ENCODE measurements around the gene ANXA2.

ANXA2 gene

DNA sequence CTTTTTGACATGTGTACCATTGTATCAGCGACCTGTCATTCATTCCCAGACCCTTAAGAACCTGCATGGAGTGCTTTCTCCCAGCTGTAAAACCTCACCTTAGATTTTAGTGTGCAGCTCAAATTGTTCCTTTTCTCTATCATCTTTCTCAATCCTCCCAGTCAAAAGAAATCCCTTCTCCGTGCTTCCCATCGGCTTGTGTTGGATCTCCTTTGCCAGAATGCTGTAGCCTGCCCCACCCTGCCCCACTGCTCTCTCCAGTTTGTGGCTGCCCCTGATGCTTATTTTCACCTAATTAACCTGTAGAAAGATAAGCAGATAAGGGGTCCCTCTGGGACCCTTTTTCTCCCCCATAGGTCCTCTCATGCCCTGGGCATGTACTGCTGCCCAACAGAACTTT, 51.1 kb downstream of the ANXA2 start:
- Mint-ChIP-seq H3K4me1 (peaks cover 36% of the 10 kb centered on the region), H3K36me3 (ENCODE audit: low read depth) (peaks cover 66% of the 10 kb centered on the region), H3K27ac (no peak overlapping the region), H3K27me3 (ENCODE audit: low read depth) (no peaks in the 10 kb centered on the region), H3K9me3 (no peaks in the 10 kb centered on the region), H3K4me3 (no peak overlapping the region)
- no peak for TF ChIP-seq CTCF (IDR thresholded peaks at IDR 0.05; ENCODE audit: unreplicated experiment in 3 of 3)

- H3K27me3 Mint-ChIP-seq (ENCODE audit: low read depth): no peaks in the 10 kb centered on the region
- no peaks in the 10 kb centered on the region for H3K9me3 Mint-ChIP-seq
- peaks cover 60% of the 10 kb centered on the region for H3K36me3 Mint-ChIP-seq (ENCODE audit: low read depth)
- H3K27ac Mint-ChIP-seq: peak overlapping the region in 2 of 3 experiments; percentile 49 to 77
- no peak for TF ChIP-seq CTCF (IDR thresholded peaks at IDR 0.05; ENCODE audit: unreplicated experiment in 3 of 3)
- peaks cover 30% of the 10 kb centered on the region for H3K4me1 Mint-ChIP-seq
- H3K4me3 Mint-ChIP-seq: no peak overlapping the region
These were observed 51.7 kb downstream of the ANXA2 start for GRCh38 chr15:60346077-60346476.

DNA sequence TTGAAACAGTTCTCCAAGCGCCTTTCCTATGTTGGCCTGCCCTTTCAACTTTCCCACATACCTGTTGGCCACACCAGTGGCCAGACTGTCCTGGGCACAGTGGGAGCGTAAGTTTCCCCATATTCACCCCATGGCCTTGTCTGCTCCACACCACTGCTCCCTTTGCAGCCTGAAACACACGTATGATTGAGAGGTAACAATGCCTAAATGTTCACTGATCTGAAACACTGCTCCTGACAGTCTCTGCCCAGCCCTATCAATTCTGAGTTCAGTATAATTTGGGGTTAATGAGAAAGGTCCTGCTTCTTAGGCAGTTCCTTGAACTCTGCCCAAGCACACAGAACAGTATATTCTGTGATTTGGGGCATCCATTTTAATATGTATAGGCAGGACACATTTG, 52.2 kb downstream of the ANXA2 start:
- Mint-ChIP-seq H3K27me3 (ENCODE audit: low read depth) (no peaks in the 10 kb centered on the region), H3K36me3 (ENCODE audit: low read depth) (peaks cover 55% of the 10 kb centered on the region), H3K27ac (peak overlapping the region in 2 of 3 experiments; percentile 49 to 69), H3K4me1 (peaks cover 26% of the 10 kb centered on the region), H3K4me3 (no peak overlapping the region), H3K9me3 (no peaks in the 10 kb centered on the region)
- TF ChIP-seq CTCF (IDR thresholded peaks at IDR 0.05; ENCODE audit: unreplicated experiment in 3 of 3): no peak

DNA sequence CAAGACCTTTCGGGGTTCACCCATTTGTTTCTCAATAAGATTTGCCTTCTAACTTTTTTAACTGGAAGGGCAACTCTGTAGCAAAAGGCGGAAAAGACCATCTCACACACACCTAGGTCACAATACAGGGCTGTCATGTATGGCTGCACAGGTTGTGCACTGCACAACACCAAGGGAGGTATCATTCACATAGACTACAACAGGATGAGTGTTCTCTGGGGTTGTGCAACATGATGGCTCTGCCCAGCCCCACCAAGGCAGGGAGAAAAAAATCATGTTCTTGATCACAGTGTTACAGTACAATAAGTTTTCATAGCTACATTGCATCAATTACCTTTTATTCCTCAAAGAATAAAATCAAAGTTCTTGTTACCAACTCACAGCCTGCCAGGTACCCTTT, 52.8 kb downstream of the ANXA2 start:
- Mint-ChIP-seq H3K27me3 (ENCODE audit: low read depth) (no peaks in the 10 kb centered on the region), H3K36me3 (ENCODE audit: low read depth) (peaks cover 50% of the 10 kb centered on the region), H3K9me3 (no peaks in the 10 kb centered on the region), H3K4me1 (peaks cover 20% of the 10 kb centered on the region), H3K27ac (peak overlapping the region in 2 of 3 experiments; percentile 20 to 84), H3K4me3 (no peak overlapping the region)
- no peak for TF ChIP-seq CTCF (IDR thresholded peaks at IDR 0.05; ENCODE audit: unreplicated experiment in 3 of 3)

DNA sequence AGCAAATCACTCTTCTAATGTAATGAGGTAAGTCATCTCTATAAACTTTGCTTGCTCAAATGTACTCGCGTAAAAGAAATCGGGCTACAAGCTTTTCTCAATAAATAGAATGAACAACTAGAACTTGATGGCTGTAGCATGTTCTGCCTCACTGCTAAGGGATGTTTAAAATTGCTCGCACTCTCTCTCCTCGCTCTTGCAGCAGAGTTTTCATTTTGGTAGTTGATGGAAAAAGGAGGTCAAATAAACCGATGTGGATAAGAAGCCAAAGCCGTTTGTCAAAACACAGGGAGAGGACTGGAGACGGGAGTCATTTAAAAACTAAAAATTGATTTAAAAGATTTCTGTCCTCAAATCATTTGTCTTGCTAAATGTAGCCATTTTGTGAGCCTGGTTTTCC, 53.3 kb downstream of the ANXA2 start:
- Mint-ChIP-seq H3K36me3 (ENCODE audit: low read depth) (peaks cover 48% of the 10 kb centered on the region), H3K27me3 (ENCODE audit: low read depth) (no peaks in the 10 kb centered on the region), H3K27ac (peak overlapping the region; percentile 12 to 84 (median 20)), H3K9me3 (no peaks in the 10 kb centered on the region), H3K4me3 (no peak overlapping the region), H3K4me1 (peaks cover 18% of the 10 kb centered on the region)
- no peak for TF ChIP-seq CTCF (IDR thresholded peaks at IDR 0.05; ENCODE audit: unreplicated experiment in 3 of 3)

DNA sequence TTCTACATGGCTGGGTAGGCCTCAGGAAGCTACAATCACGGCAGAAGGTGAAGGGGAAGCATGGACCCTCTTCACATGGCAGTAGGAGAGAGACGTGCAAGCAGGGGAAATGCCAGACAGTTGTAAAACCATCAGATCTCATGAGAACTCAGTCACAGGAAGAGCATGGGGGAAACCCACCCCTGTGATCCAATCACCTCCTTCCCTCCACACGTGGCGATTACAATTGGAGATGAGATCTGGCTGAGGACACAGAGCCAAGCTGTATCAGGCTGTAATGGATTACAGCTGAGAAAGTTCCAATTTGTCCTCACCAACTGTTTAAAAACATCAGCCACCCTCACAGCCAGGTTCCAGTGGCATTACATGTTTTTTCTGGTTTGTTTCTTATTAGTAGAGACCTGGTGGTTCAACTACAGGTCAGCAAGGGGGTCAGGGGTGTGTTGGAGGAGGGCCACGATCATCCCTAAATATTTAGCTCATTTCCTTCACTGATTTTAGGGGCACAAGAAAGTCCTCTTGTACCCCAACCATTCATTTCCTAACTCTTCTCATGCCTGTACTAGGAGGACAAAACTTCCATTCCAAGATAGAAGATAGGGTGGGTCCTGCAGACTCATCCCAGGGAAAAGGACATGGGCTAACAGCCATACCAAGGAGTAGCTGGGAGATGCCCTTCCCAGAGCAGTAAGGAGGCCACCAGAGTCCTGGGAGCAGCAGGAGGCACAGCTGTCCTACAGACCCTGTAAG, 54.4 kb downstream of the ANXA2 start:
- no peak overlapping the region for H3K4me3 Mint-ChIP-seq
- H3K36me3 Mint-ChIP-seq (ENCODE audit: low read depth): peaks cover 38% of the 10 kb centered on the region
- no peak for TF ChIP-seq CTCF (IDR thresholded peaks at IDR 0.05; ENCODE audit: unreplicated experiment in 3 of 3)
- H3K9me3 Mint-ChIP-seq: no peaks in the 10 kb centered on the region
- peaks cover 16% of the 10 kb centered on the region for H3K4me1 Mint-ChIP-seq
- H3K27me3 Mint-ChIP-seq (ENCODE audit: low read depth): no peaks in the 10 kb centered on the region
- peak overlapping the region; percentile 12 to 84 (median 58) for H3K27ac Mint-ChIP-seq
